NB4 (cell line): ENCODE measurements around the gene FXYD2.

Experiments used
- DNase-seq: peaks from one replicate; pipeline ENCODE4 v3.0.0; 2010; ENCODE audit warnings: low read depth
- H3K4me3 ChIP-seq: one replicate; pipeline ENCODE4 v1.5.1; 2011; ENCODE audit warnings: mild to moderate bottlenecking, low read depth, low read length, moderate library complexity
- MYC ChIP-seq: IDR thresholded peaks from 2 replicates; pipeline ENCODE4 v1.6.1; 2011; ENCODE audit warnings: low read depth, low read length
- POLR2A ChIP-seq: IDR thresholded peaks from 2 replicates; pipeline ENCODE4 v1.6.1; 2011; ENCODE audit warnings: mild to moderate bottlenecking; ENCODE audit not compliant: insufficient read length; ENCODE audit errors: extremely low read depth
- TF ChIP-seq, protein P1 (sequence below): IDR thresholded peaks from one replicate; pipeline ENCODE4 v1.5.1; 2012; ENCODE audit warnings: low read depth, low read length
- TF ChIP-seq, protein P2 (sequence below): IDR thresholded peaks from 2 replicates; pipeline ENCODE4 v1.6.1; 2011; ENCODE audit warnings: low read depth, low read length

Gene FXYD2

GRCh38 chr11:117841551-117842031 is 17.0 kb upstream of the FXYD2 start:
- no peak for DNase-seq
- no peak overlapping the region for H3K4me3 ChIP-seq
- TF ChIP-seq MYC (no peak), POLR2A (no peak)
- TF ChIP-seq, protein P1, sequence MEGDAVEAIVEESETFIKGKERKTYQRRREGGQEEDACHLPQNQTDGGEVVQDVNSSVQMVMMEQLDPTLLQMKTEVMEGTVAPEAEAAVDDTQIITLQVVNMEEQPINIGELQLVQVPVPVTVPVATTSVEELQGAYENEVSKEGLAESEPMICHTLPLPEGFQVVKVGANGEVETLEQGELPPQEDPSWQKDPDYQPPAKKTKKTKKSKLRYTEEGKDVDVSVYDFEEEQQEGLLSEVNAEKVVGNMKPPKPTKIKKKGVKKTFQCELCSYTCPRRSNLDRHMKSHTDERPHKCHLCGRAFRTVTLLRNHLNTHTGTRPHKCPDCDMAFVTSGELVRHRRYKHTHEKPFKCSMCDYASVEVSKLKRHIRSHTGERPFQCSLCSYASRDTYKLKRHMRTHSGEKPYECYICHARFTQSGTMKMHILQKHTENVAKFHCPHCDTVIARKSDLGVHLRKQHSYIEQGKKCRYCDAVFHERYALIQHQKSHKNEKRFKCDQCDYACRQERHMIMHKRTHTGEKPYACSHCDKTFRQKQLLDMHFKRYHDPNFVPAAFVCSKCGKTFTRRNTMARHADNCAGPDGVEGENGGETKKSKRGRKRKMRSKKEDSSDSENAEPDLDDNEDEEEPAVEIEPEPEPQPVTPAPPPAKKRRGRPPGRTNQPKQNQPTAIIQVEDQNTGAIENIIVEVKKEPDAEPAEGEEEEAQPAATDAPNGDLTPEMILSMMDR = no peak

DNA sequence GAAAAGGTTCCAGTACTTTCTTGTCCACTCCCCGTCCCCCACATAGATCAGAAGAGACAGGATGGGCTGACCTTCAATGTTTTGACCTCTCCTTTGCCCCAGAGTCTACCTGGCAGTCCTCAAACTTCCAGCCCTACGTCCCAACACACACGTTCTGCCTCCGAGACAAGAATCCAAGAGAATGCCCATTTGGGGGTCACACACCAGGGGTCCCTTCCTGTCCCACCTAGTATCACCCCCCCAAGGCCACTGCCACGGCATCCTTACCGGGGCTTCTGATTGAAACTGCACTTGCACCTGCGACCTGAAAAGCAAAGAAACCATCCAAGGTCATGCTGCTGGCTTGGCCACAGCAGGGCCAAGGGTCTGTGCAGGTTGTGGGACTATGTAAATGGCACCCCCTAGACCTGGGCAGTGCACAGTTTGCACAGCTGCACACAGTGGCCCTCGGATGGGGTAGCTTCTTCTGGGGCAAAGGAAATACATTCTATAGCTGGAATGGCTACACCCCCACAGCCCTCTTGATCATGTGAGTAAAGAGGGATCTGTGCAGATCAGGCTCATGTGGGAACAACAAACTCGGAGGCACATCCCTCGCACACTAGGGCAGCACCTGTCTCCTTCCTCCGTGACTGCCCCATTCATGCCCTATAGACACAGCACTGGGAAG is 16.5 kb upstream of the FXYD2 start:
- DNase-seq = no peak
- TF ChIP-seq, protein P1 = no peak
- TF ChIP-seq MYC (no peak), POLR2A (no peak)
- TF ChIP-seq, protein P2, sequence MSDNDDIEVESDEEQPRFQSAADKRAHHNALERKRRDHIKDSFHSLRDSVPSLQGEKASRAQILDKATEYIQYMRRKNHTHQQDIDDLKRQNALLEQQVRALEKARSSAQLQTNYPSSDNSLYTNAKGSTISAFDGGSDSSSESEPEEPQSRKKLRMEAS = no peak
- H3K4me3 ChIP-seq = no peak overlapping the region

DNA sequence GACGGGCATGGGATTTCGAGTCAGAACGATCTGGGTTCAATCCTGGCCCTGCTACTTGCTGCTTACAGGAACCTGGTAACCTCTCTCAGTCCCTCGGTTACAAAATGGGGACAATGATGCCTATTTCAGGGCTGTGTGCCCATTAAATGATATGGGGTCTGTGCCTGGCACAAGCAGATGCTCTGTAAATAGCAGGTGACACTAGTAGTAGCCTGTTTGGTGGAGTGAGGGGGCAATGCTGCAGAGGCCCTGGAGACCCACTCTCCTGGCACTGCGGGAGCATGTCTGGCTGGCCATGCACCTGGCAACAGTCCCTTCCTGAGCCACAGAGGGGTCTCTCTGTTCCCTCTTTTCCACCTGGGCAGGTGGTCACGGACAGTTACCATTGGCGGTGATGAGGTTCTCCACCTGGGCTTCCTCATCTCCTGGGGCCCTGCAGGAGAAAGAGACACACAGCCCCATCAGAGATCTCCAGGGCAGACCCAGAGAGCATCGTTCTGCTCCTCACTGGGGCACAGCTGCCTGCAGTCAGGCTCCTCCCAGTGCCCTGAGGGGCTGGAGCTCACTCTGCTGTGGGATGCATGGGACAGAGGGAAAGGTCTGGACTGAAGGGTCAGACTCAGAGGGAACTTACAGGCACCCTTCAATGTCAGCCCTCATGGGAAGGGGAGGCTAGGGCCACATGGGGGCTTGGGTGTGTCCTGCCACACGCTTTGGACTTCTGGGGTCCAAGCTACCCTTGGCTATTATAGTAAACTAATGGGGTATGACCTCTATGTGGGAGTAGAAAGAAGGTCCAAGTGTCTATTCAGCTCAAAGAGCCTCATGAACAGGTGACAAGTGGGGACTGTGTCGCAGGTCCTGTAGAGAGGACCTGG is 15.6 kb upstream of the FXYD2 start:
- DNase-seq = no peak
- H3K4me3 ChIP-seq = no peak overlapping the region
- TF ChIP-seq, protein P1 = no peak
- TF ChIP-seq MYC (no peak), POLR2A (no peak)
- TF ChIP-seq, protein P2 = no peak

- no peak overlapping the region for H3K4me3 ChIP-seq
- no peak for DNase-seq
- TF ChIP-seq, protein P2 = no peak
Measured at GRCh38 chr11:117839380-117839881, 14.9 kb upstream of the FXYD2 start.

DNA sequence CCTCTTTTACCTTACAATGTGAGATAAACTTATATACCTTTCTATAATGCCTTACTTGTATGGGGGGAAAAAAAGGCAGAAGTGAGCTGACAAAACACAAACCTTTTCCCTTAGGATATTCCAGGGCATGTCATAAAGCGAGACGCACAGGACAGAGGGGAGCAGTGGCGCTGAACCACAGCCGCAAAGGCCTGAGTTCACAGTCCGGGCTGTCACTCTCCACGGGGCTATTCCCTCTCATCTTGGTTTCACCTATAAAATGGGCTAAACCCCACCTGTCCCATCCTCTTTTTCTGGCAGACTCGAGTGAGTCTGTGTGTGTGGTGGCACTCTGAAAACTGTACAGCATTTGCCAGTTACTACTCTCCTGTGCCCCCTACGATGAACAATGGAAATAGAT is 14.4 kb upstream of the FXYD2 start:
- TF ChIP-seq MYC (no peak), POLR2A (no peak)
- TF ChIP-seq, protein P1 = no peak
- no peak overlapping the region for H3K4me3 ChIP-seq
- DNase-seq = no peak

DNA sequence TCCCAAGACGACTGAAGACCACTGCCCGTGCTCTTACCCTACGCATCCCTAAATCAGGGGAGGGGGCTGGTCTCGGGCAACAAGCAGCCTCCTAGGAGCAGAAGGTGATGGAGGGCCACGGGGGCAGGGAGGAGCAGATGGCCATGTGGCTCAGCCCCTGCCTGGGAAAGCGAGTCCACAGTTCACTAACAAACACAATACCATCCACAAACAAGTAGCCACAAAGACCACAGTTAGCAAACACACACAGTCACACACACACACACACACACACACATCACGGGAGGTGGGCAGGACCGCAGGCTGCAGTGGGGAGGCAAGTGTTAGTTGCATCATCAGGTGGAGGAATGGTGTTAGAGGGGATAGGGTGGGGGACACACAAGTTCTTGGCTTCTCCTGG is 13.2 kb upstream of the FXYD2 start:
- H3K4me3 ChIP-seq = no peak overlapping the region
- TF ChIP-seq, protein P1 = no peak
- TF ChIP-seq, protein P2 = no peak
- no peak for TF ChIP-seq POLR2A
- TF ChIP-seq MYC = no peak
- no peak for DNase-seq
